GM12878 (cell line): ENCODE measurements around the gene DNAJB11. TPM values are rescaled to one million over a fixed set of nuclear protein-coding genes. Genes with fewer than 3 reads are reported as not detected.
A peak's percentile ranks its signal among the peaks of the same experiment; 100 is the strongest.

Source experiments
- BCL11A ChIP-seq: IDR thresholded peaks from 2 replicates; pipeline ENCODE4 v1.6.1; 2011; ENCODE audit warnings: low read depth, low read length
- BHLHE40 ChIP-seq, 2 experiments: fragments of 450-650 bp in 1 of 2; IDR thresholded peaks; 2 replicates each; pipeline ENCODE4 v1.6.1; 2011 to 2017; ENCODE audit warnings: low read depth in 2 of 2, borderline replicate concordance in 1 of 2, improper control_type of control experiment in 1 of 2, low read length in 1 of 2, mild to moderate bottlenecking in 1 of 2
- BMI1 ChIP-seq: fragments of 450-650 bp; IDR thresholded peaks from 2 replicates; pipeline ENCODE4 v1.6.1; 2016; ENCODE audit warnings: mild to moderate bottlenecking, moderate library complexity, borderline replicate concordance
- CBFB ChIP-seq: IDR thresholded peaks from 2 replicates; pipeline ENCODE4 v1.6.1; 2016; ENCODE audit warnings: antibody characterized with exemption, low read depth
- CBX3 ChIP-seq: fragments of 200-600 bp; sonication (generic); IDR thresholded peaks from 2 replicates; pipeline ENCODE4 v1.6.1; 2016; ENCODE audit warnings: low read depth, borderline replicate concordance
- CHD1 ChIP-seq: IDR thresholded peaks from 2 replicates; pipeline ENCODE4 v1.6.1; 2012; ENCODE audit warnings: low read depth, low read length, improper control_type of control experiment
- CREB1 ChIP-seq: IDR thresholded peaks from 2 replicates; pipeline ENCODE4 v1.6.1; 2012; ENCODE audit warnings: low read depth, mild to moderate bottlenecking, inconsistent platforms
- E4F1 ChIP-seq: fragments of 450-650 bp; IDR thresholded peaks from 2 replicates; pipeline ENCODE4 v1.6.1; 2018; ENCODE audit warnings: borderline replicate concordance, mild to moderate bottlenecking; ENCODE audit not compliant: partially characterized antibody
- FOS ChIP-seq: IDR thresholded peaks from 3 replicates; pipeline ENCODE4 v1.6.1; 2011; ENCODE audit warnings: borderline replicate concordance; ENCODE audit not compliant: insufficient read length; ENCODE audit errors: extremely low read depth
- HDAC2 ChIP-seq: fragments of 200-600 bp; sonication (generic); IDR thresholded peaks from 2 replicates; pipeline ENCODE4 v1.6.1; 2017
- PBX3 ChIP-seq: IDR thresholded peaks from 2 replicates; pipeline ENCODE4 v1.6.1; 2011; ENCODE audit warnings: mild to moderate bottlenecking, low read depth, low read length, moderate library complexity; ENCODE audit not compliant: insufficient replicate concordance
- SMARCA5 ChIP-seq: fragments of 450-650 bp; IDR thresholded peaks from 2 replicates; pipeline ENCODE4 v1.6.1; 2017; ENCODE audit warnings: mild to moderate bottlenecking
- SREBF2 ChIP-seq: IDR thresholded peaks from 2 replicates; pipeline ENCODE4 v1.6.1; 2012; ENCODE audit warnings: mild to moderate bottlenecking, low read length
- STAT1 ChIP-seq: fragments of 450-650 bp; conservative IDR thresholded peaks from 2 replicates; pipeline ENCODE4 v1.6.1; 2014; ENCODE audit warnings: antibody characterized with exemption, mild to moderate bottlenecking
- ZBTB40 ChIP-seq: fragments of 450-650 bp; IDR thresholded peaks from 2 replicates; pipeline ENCODE4 v1.6.1; 2016; ENCODE audit warnings: mild to moderate bottlenecking, moderate library complexity, borderline replicate concordance
- ZNF24 ChIP-seq: fragments of 450-650 bp; IDR thresholded peaks from 2 replicates; pipeline ENCODE4 v1.6.1; 2017; ENCODE audit warnings: antibody characterized with exemption, mild to moderate bottlenecking
- ZNF592 ChIP-seq: fragments of 450-650 bp; IDR thresholded peaks from 2 replicates; pipeline ENCODE4 v1.6.1; 2017; ENCODE audit warnings: mild to moderate bottlenecking, moderate library complexity
- ZSCAN29 ChIP-seq: fragments of 450-650 bp; IDR thresholded peaks from 2 replicates; pipeline ENCODE4 v1.6.1; 2017; ENCODE audit warnings: mild to moderate bottlenecking, moderate library complexity
- polyA plus RNA-seq, 11 experiments: library from polyadenylated mRNA; depleted of rRNA in 4 of 11; unstranded in 6 of 11; stranded (reverse) in 5 of 11; fragments of >200 nt; fragmentation: Nextera tagmentation in 4 of 11; fragmentation: Illumina TruSeq in 1 of 11; extraction: Ambion mirVana in 4 of 11; extraction: Trizol in 1 of 11; gene quantifications; 1 replicate in 1 of 11; 2 replicates in 10 of 11; pipeline versions ENCODE4 v1.2.1 to v1.2.3, GENCODE V29; 2011 to 2016; ENCODE audit warnings: inconsistent platforms in 2 of 11, missing spikeins in 2 of 11, low read depth in 1 of 11
- total RNA-seq, 4 experiments: library from RNA; depleted of rRNA in 3 of 4; stranded (reverse); fragments of >200 nt in 3 of 4; fragmentation: Illumina TruSeq in 1 of 4; extraction: Trizol in 1 of 4; gene quantifications; 2 replicates each; pipeline versions ENCODE4 v1.2.1 to v1.2.3, GENCODE V29; 2013 to 2021

Gene DNAJB11
- total and polyA plus RNA-seq, 10 of the 15 experiments (the other 5 are each of a cell fraction or from before 2014, with no cell fraction given) = 16.2 to 135 (median 57.8) TPM

GRCh38 chr3:186570096-186570940, at the start of gene DNAJB11 (continued):
- peak; percentile 61 to 83; a peak in 2 of 4 replicates for TF ChIP-seq BHLHE40 (IDR thresholded peaks at IDR 0.05; ENCODE audit: borderline replicate concordance in 1 of 2, low read depth in 2 of 2, low read length in 1 of 2)
- TF ChIP-seq PBX3 = peak; percentile 45
- TF ChIP-seq CBFB = peak; percentile 78
- 0 out of 2 replicates have a peak, but pooled peaks have one; percentile 46 for TF ChIP-seq CHD1
- peak; percentile 80; the same call in 1 of the 2 replicates for TF ChIP-seq ZBTB40
- TF ChIP-seq SREBF2 = no peak
- TF ChIP-seq E4F1 = peak; percentile 54
- TF ChIP-seq STAT1 = no peak
- no peak for TF ChIP-seq ZNF592
- no peak for TF ChIP-seq HDAC2
- TF ChIP-seq ZNF24 = no peak
- TF ChIP-seq BMI1 = no peak
- TF ChIP-seq FOS = peak; percentile 49
- TF ChIP-seq BCL11A = no peak
- no peak for TF ChIP-seq SMARCA5
- no peak for TF ChIP-seq CBX3
- TF ChIP-seq ZSCAN29 = no peak
- peak; percentile 99 for TF ChIP-seq CREB1
